K562 (cell line): ENCODE results near the gene SBNO1. TPM values are rescaled to one million over a fixed set of nuclear protein-coding genes. Genes with fewer than 3 reads are reported as not detected.
A peak's percentile ranks its signal among the peaks of the same experiment; 100 is the strongest.

ENCODE experiments used
- ARID1B ChIP-seq: fragments of 450-650 bp; IDR thresholded peaks from 2 replicates; pipeline ENCODE4 v1.6.1; 2016; ENCODE audit warnings: antibody characterized with exemption, mild to moderate bottlenecking, inconsistent platforms
- CREB1 ChIP-seq, 2 experiments: sonication (generic) in 1 of 2; formaldehyde crosslinking in 1 of 2; IDR thresholded peaks; 2 replicates each; pipeline versions ENCODE4 v1.6.1 to v1.8.0; 2012 to 2022; ENCODE audit warnings: inconsistent platforms in 1 of 2, mild to moderate bottlenecking in 1 of 2, missing genetic modification reagents in 1 of 2, moderate library complexity in 1 of 2
- ELF1 ChIP-seq: fragments of 200-800 bp; sonication (Bioruptor generic); IDR thresholded peaks from 2 replicates; pipeline ENCODE4 v1.6.1; 2016; ENCODE audit warnings: missing genetic modification characterization, missing compliant biosample characterization
- ELK1 ChIP-seq: sonication (generic); formaldehyde crosslinking; IDR thresholded peaks from 2 replicates; pipeline ENCODE4 v1.8.1; 2022; ENCODE audit warnings: missing genetic modification reagents
- EP400 ChIP-seq: fragments of 450-650 bp; IDR thresholded peaks from 2 replicates; pipeline ENCODE4 v1.6.1; 2017; ENCODE audit warnings: antibody characterized with exemption, mild to moderate bottlenecking, moderate library complexity
- ETV5 ChIP-seq: sonication (generic); formaldehyde crosslinking; IDR thresholded peaks from 2 replicates; pipeline ENCODE4 v1.4.0; 2020; ENCODE audit warnings: low read depth, mild to moderate bottlenecking, missing genetic modification reagents
- FOXA1 ChIP-seq: fragments of 450-650 bp; IDR thresholded peaks from 2 replicates; pipeline ENCODE4 v1.6.1; 2016; ENCODE audit warnings: mild to moderate bottlenecking, borderline replicate concordance
- HMGN3 ChIP-seq: IDR thresholded peaks from 2 replicates; pipeline ENCODE4 v1.6.1; 2011; ENCODE audit warnings: borderline replicate concordance, low read depth, mild to moderate bottlenecking, mixed read lengths, low read length; ENCODE audit not compliant: insufficient read length; ENCODE audit errors: extremely low read depth
- HOXB6 ChIP-seq: fragments of 250-450 bp; sonication (Bioruptor Pico); IDR thresholded peaks from 2 replicates; pipeline ENCODE4 v1.5.1; 2022; ENCODE audit warnings: mild to moderate bottlenecking, borderline replicate concordance
- KDM5B ChIP-seq: fragments of 200-600 bp; sonication (generic); IDR thresholded peaks from 2 replicates; pipeline ENCODE4 v1.6.1; 2012; ENCODE audit warnings: low read depth, mild to moderate bottlenecking, moderate library complexity, low read length, control low read depth, inconsistent platforms; ENCODE audit not compliant: insufficient replicate concordance
- MBD2 ChIP-seq: sonication (generic); IDR thresholded peaks from 2 replicates; pipeline ENCODE4 v1.6.1; 2016; ENCODE audit warnings: low read depth, borderline replicate concordance
- PKNOX1 ChIP-seq: fragments of 450-650 bp; IDR thresholded peaks from 2 replicates; pipeline ENCODE4 v1.6.1; 2016
- RBM34 ChIP-seq: fragments of 200-400 bp; formaldehyde crosslinking; IDR thresholded peaks from 2 replicates; pipeline ENCODE4 v1.6.1; 2018; ENCODE audit warnings: low read length, borderline replicate concordance; ENCODE audit not compliant: insufficient read depth
- SPI1 ChIP-seq: IDR thresholded peaks from 2 replicates; pipeline ENCODE4 v1.6.1; 2011; ENCODE audit warnings: low read depth, low read length, control low read depth, borderline replicate concordance
- SRSF3 ChIP-seq: fragments of 200-400 bp; formaldehyde crosslinking; IDR thresholded peaks from 2 replicates; pipeline ENCODE4 v1.6.1; 2016; ENCODE audit warnings: mild to moderate bottlenecking, low read length, moderate library complexity; ENCODE audit not compliant: insufficient read depth
- STAT5A ChIP-seq: IDR thresholded peaks from 2 replicates; pipeline ENCODE4 v1.6.1; 2012; ENCODE audit warnings: low read length, inconsistent platforms, borderline replicate concordance
- THRB ChIP-seq: fragments of 450-650 bp; formaldehyde crosslinking; conservative IDR thresholded peaks from 2 replicates; pipeline ENCODE4 v1.4.0; 2022; ENCODE audit warnings: mild to moderate bottlenecking, missing genetic modification characterization
- YY1 ChIP-seq, 3 experiments: IDR thresholded peaks; 2 replicates each; pipeline ENCODE4 v1.6.1; 2011; ENCODE audit warnings: low read length in 2 of 3, mild to moderate bottlenecking in 2 of 3, moderate library complexity in 2 of 3, borderline replicate concordance in 1 of 3, control low read depth in 1 of 3, low read depth in 1 of 3; ENCODE audit not compliant: insufficient read depth in 3 of 3, insufficient replicate concordance in 2 of 3, control insufficient read depth in 1 of 3, insufficient read length in 1 of 3; ENCODE audit errors: extremely low read depth in 1 of 3
- ZBTB7A ChIP-seq: IDR thresholded peaks from 2 replicates; pipeline ENCODE4 v1.6.1; 2011; ENCODE audit warnings: low read depth, mild to moderate bottlenecking, low read length, moderate library complexity, borderline replicate concordance; ENCODE audit not compliant: control insufficient read depth
- ZNF253 ChIP-seq: fragments of 250-450 bp; sonication (Bioruptor Pico); conservative IDR thresholded peaks from 2 replicates; pipeline ENCODE4 v1.6.1; 2021; ENCODE audit warnings: mild to moderate bottlenecking
- ZNF263 ChIP-seq: sonication (generic); formaldehyde crosslinking; IDR thresholded peaks from 2 replicates; pipeline ENCODE4 v1.8.0; 2022; ENCODE audit warnings: mild to moderate bottlenecking, missing genetic modification reagents, borderline replicate concordance
- ZNF436 ChIP-seq: fragments of 250-450, 450-650 bp; sonication (Bioruptor Pico); formaldehyde crosslinking; IDR thresholded peaks from 2 replicates; pipeline ENCODE4 v1.7.0; 2020; ENCODE audit warnings: mild to moderate bottlenecking
- ZNF766 ChIP-seq: fragments of 200-800 bp; sonication (Bioruptor generic); conservative IDR thresholded peaks from 2 replicates; pipeline ENCODE4 v1.6.1; 2016; ENCODE audit warnings: missing genetic modification characterization, missing compliant biosample characterization
- polyA plus RNA-seq, 8 experiments: library from polyadenylated mRNA; depleted of rRNA in 4 of 8; stranded (reverse) in 5 of 8; unstranded in 3 of 8; fragments of >200 nt; fragmentation: Nextera tagmentation in 2 of 8; fragmentation: Illumina TruSeq in 1 of 8; extraction: Ambion mirVana in 2 of 8; extraction: Trizol in 1 of 8; gene quantifications; 2 replicates each; pipeline versions ENCODE4 v1.2.1 to v1.2.3, GENCODE V29; 2011 to 2014; ENCODE audit warnings: inconsistent platforms in 1 of 8, missing spikeins in 1 of 8
- total RNA-seq, 7 experiments: library from RNA; depleted of rRNA in 6 of 7; stranded (reverse); fragments of >200 nt in 6 of 7; fragmentation: Illumina TruSeq in 2 of 7; extraction: Trizol in 2 of 7; gene quantifications; 2 replicates each; pipeline versions ENCODE4 v1.2.1 to v1.2.3, GENCODE V29; 2011 to 2021; ENCODE audit warnings: low replicate concordance in 1 of 7

Gene SBNO1
- total and polyA plus RNA-seq, 9 of the 15 experiments (the other 6 are each of a cell fraction or from before 2014, with no cell fraction given): 14.9 to 77.1 (median 35.9) TPM

GRCh38 chr12:123388177-123388950 is 23.7 kb upstream of the SBNO1 start (continued):
- no peak for TF ChIP-seq ELK1 (CRISPR knock-in tag)
- TF ChIP-seq ARID1B: peak; percentile 97
- no peak for TF ChIP-seq ZNF436 (CRISPR knock-in tag)
- peak; percentile 81 for TF ChIP-seq SPI1
- peak; percentile 53 for TF ChIP-seq PKNOX1
- TF ChIP-seq KDM5B: peak; percentile 33
- TF ChIP-seq HOXB6 (CRISPR knock-in tag): no peak
- TF ChIP-seq ZBTB7A: peak; percentile 82; the same call in 1 of the 2 replicates
- peak; percentile 75 for TF ChIP-seq ELF1
- TF ChIP-seq CREB1 (IDR thresholded peaks at IDR 0.05): no peak; the same call in 1 of the 2 replicates
- TF ChIP-seq CREB1 (CRISPR knock-in tag; IDR thresholded peaks at IDR 0.05): peak; percentile 45; the same call in 1 of the 2 replicates
- no peak for TF ChIP-seq SRSF3
- peak; percentile 41; the same call in 1 of the 2 replicates for TF ChIP-seq MBD2
- TF ChIP-seq THRB (CRISPR knock-in tag): no peak
- peak; percentile 78; the same call in 1 of the 2 replicates for TF ChIP-seq ETV5 (CRISPR knock-in tag)
- no peak for TF ChIP-seq ZNF263 (CRISPR knock-in tag)
- TF ChIP-seq STAT5A: peak; percentile 97
- no peak for TF ChIP-seq FOXA1
- peak; percentile 68 for TF ChIP-seq ZNF766 (CRISPR knock-in tag)
- TF ChIP-seq YY1 (IDR thresholded peaks at IDR 0.05; ENCODE audit: borderline replicate concordance in 1 of 3, control insufficient read depth in 1 of 3, extremely low read depth in 1 of 3, insufficient read depth in 3 of 3, insufficient read length in 1 of 3, insufficient replicate concordance in 2 of 3, low read depth in 1 of 3, low read length in 2 of 3): peak in 1 of 3 experiments; percentile 38
- no peak for TF ChIP-seq RBM34
- TF ChIP-seq EP400: peak; percentile 63; the same call in 1 of the 2 replicates
- TF ChIP-seq HMGN3: peak; percentile 80
- no peak for TF ChIP-seq ZNF253 (CRISPR knock-in tag)
